ENCODE measurements around the gene TBCB. TPM values are rescaled to one million over a fixed set of nuclear protein-coding genes. Genes with fewer than 3 reads are reported as not detected.
A peak's percentile ranks its signal among the peaks of the same experiment; 100 is the strongest.

The TBCB gene
- total and polyA plus RNA-seq, 7 donors: 44.4 to 115 (median 65.9) TPM

- TF ChIP-seq, protein P1, sequence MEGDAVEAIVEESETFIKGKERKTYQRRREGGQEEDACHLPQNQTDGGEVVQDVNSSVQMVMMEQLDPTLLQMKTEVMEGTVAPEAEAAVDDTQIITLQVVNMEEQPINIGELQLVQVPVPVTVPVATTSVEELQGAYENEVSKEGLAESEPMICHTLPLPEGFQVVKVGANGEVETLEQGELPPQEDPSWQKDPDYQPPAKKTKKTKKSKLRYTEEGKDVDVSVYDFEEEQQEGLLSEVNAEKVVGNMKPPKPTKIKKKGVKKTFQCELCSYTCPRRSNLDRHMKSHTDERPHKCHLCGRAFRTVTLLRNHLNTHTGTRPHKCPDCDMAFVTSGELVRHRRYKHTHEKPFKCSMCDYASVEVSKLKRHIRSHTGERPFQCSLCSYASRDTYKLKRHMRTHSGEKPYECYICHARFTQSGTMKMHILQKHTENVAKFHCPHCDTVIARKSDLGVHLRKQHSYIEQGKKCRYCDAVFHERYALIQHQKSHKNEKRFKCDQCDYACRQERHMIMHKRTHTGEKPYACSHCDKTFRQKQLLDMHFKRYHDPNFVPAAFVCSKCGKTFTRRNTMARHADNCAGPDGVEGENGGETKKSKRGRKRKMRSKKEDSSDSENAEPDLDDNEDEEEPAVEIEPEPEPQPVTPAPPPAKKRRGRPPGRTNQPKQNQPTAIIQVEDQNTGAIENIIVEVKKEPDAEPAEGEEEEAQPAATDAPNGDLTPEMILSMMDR (IDR thresholded peaks at IDR 0.05): no peak
- Histone ChIP-seq H3K4me3 (no peak overlapping the region), H3K36me3 (ENCODE audit: insufficient read depth in 1 of 2, low read depth in 1 of 2) (peaks cover 3 to 72% of the 10 kb centered on the region in 2 donors), H3K4me1 (peaks cover 8% of the 10 kb centered on the region), H3K9me3 (no peaks in the 10 kb centered on the region), H3K27ac (no peak overlapping the region), H3K27me3 (ENCODE audit: insufficient read depth in 3 of 3, low read length in 2 of 3) (no peaks in the 10 kb centered on the region)
- 87 to 94% (median 90%) methylated on average over 24 to 26 of the region's 26 CpGs for WGBS, 3 donors
- DNase-seq (no peak), ATAC-seq (no peak)
- intact Hi-C loops (cut with DNase I): no loop called here
Measured at GRCh38 chr19:36120092-36120983, 5.1 kb downstream of the TBCB start.

DNA sequence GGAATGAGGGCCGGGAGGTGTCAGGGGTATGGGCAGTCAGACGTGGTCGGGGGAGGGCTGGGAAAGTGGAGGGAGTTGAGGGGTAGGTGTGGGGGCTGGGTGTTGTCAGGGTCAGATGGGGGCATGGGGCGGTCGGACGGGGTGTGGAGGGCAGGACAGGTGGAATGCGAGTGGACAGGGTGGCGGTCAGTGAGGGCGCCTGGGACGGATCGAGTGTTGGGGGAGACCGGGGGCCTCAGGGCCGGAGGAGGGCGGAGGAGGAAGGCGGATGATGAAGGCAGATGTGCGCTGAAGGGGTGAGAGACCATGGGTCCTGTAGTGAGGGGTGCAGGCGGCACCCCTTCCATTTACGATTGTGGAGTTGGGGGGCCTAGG, 5.7 kb downstream of the TBCB start:
- H3K9me3 ChIP-seq: no peaks in the 10 kb centered on the region
- H3K36me3 ChIP-seq (ENCODE audit: insufficient read depth in 1 of 2, low read depth in 1 of 2): peaks cover 5 to 77% of the 10 kb centered on the region in 2 donors
- DNase-seq: no peak
- WGBS, 3 donors: 91 to 94% (median 94%) methylated on average over 18 of the region's 18 CpGs
- H3K27me3 ChIP-seq (ENCODE audit: insufficient read depth in 3 of 3, low read length in 2 of 3): no peaks in the 10 kb centered on the region
- TF ChIP-seq, protein P1 (IDR thresholded peaks at IDR 0.05): no peak
- intact Hi-C loops (cut with DNase I): no loop called here
- no peak overlapping the region for H3K4me3 ChIP-seq
- H3K4me1 ChIP-seq: peaks cover 5% of the 10 kb centered on the region
- ATAC-seq: no peak
- no peak overlapping the region for H3K27ac ChIP-seq

- peaks cover 5 to 73% of the 10 kb centered on the region in 2 donors for H3K36me3 ChIP-seq (ENCODE audit: insufficient read depth in 1 of 2, low read depth in 1 of 2)
- H3K27me3 ChIP-seq (ENCODE audit: insufficient read depth in 3 of 3, low read length in 2 of 3): no peaks in the 10 kb centered on the region
- peak in 1 of 2 donors; percentile 13 for DNase-seq
- H3K4me3 ChIP-seq: no peak overlapping the region
- H3K4me1 ChIP-seq: no peaks in the 10 kb centered on the region
- ATAC-seq: no peak
- intact Hi-C loops (cut with DNase I): no loop called here
- H3K27ac ChIP-seq: no peak overlapping the region
- H3K9me3 ChIP-seq: no peaks in the 10 kb centered on the region
- TF ChIP-seq, protein P1 (IDR thresholded peaks at IDR 0.05): no peak
- 84 to 88% (median 86%) methylated on average over 44 to 49 of the region's 49 CpGs for WGBS, 3 donors
Measured at GRCh38 chr19:36121486-36122124, 6.3 kb downstream of the TBCB start.

GRCh38 chr19:36125557-36125956, 10.3 kb downstream of the TBCB start:
- intact Hi-C loops (cut with DNase I): no loop called here
- DNase-seq (no peak), ATAC-seq (no peak)
- H3K9me3 ChIP-seq: no peaks in the 10 kb centered on the region
- peaks cover 5% of the 10 kb centered on the region for H3K4me1 ChIP-seq
- H3K36me3 ChIP-seq (ENCODE audit: insufficient read depth in 1 of 2, low read depth in 1 of 2): peaks cover 3 to 37% of the 10 kb centered on the region in 2 donors
- H3K27ac ChIP-seq: no peak overlapping the region
- TF ChIP-seq, protein P1 (IDR thresholded peaks at IDR 0.05): no peak
- no peaks in the 10 kb centered on the region for H3K27me3 ChIP-seq (ENCODE audit: insufficient read depth in 3 of 3, low read length in 2 of 3)
- H3K4me3 ChIP-seq: no peak overlapping the region
- WGBS, 3 donors: 77 to 89% (median 81%) methylated on average over 9 of the region's 9 CpGs
